ENCODE measurements around the gene POLG2.
"Not testable (repeated sequence)": the region's sequence is repeated elsewhere in the genome, so short reads cannot be mapped to it uniquely, and the experiment has no call there.

POLG2 gene

GRCh38 chr17:64437944-64438525 is 58.8 kb downstream of the POLG2 start:
- Histone ChIP-seq H3K27me3 (ENCODE audit: insufficient read depth, insufficient read length) (no peaks in the 10 kb centered on the region), H3K36me3 (ENCODE audit: insufficient read depth, insufficient read length, low read length) (no peaks in the 10 kb centered on the region), H3K4me1 (ENCODE audit: insufficient read depth, insufficient read length) (no peaks in the 10 kb centered on the region), H3K9ac (ENCODE audit: insufficient read length, low read depth) (no peak overlapping the region), H3K4me3 (ENCODE audit: insufficient read length, low read depth) (no peak overlapping the region), H3K9me3 (ENCODE audit: insufficient read depth, low read length) (peaks cover 53% of the 10 kb centered on the region)
- no peak for DNase-seq (ENCODE audit: low read depth, low spot score)
- no peak for TF ChIP-seq ZNF274 (IDR thresholded peaks at IDR 0.05; ENCODE audit: low read depth, low read length)

DNA sequence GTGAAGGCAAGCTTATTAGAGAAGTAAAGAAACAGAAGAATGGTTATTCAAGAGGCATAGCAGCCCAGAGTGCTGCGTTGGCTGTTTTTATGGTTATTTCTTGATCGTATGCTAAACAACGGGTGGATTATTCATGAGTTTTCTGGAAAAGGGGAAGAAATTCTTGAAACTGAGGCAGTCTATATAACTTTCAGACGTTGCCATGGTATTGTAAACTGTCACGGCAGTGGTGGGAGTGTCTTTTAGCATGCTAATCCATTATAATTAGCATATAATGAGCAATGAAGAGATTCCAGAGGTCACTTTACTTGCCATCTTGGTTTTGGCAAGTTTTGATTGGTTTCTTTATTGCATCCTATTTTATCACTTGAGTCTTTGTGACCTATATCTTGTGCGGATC is 65.3 kb downstream of the POLG2 start:
- Histone ChIP-seq H3K4me3 (ENCODE audit: insufficient read length, low read depth) (no peak overlapping the region), H3K4me1 (ENCODE audit: insufficient read depth, insufficient read length) (no peaks in the 10 kb centered on the region), H3K9me3 (ENCODE audit: insufficient read depth, low read length) (peaks cover 33% of the 10 kb centered on the region), H3K36me3 (ENCODE audit: insufficient read depth, insufficient read length, low read length) (no peaks in the 10 kb centered on the region), H3K27me3 (ENCODE audit: insufficient read depth, insufficient read length) (no peaks in the 10 kb centered on the region), H3K9ac (ENCODE audit: insufficient read length, low read depth) (no peak overlapping the region)
- DNase-seq (ENCODE audit: low read depth, low spot score) = no peak
- TF ChIP-seq SUZ12 (IDR thresholded peaks at IDR 0.05; ENCODE audit: extremely low read depth, insufficient read depth, insufficient read length) = no peak
- TF ChIP-seq YY1 (IDR thresholded peaks at IDR 0.05; ENCODE audit: insufficient read depth, insufficient read length) = no peak
- no peak for TF ChIP-seq ZNF274 (IDR thresholded peaks at IDR 0.05; ENCODE audit: low read depth, low read length)

DNA sequence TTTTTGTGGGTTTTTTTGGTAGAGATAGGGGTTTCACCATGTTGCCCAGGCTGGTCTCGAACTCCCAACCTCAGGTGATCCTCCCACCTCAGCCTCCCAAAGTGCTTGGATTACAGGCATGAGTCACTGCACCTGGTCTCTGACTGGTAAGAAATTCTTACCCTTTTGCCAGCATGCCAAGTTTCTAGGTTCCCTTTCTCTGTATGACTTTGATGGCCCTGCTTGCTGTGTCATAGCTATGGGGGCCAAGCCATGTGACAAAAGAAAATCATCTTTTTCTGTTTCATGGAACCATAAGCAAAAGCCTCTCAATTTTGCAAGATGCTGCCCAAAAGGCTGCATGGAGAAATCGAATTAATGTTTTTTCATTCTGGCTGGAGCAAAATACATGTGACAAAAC is 66.8 kb downstream of the POLG2 start:
- not testable (repeated sequence) for H3K4me3 ChIP-seq (ENCODE audit: insufficient read length, low read depth); H3K36me3 ChIP-seq (ENCODE audit: insufficient read depth, insufficient read length, low read length); DNase-seq (ENCODE audit: low read depth, low spot score); H3K9ac ChIP-seq (ENCODE audit: insufficient read length, low read depth); H3K27me3 ChIP-seq (ENCODE audit: insufficient read depth, insufficient read length); H3K4me1 ChIP-seq (ENCODE audit: insufficient read depth, insufficient read length)
- peaks cover 35% of the 10 kb centered on the region for H3K9me3 ChIP-seq (ENCODE audit: insufficient read depth, low read length)

DNA sequence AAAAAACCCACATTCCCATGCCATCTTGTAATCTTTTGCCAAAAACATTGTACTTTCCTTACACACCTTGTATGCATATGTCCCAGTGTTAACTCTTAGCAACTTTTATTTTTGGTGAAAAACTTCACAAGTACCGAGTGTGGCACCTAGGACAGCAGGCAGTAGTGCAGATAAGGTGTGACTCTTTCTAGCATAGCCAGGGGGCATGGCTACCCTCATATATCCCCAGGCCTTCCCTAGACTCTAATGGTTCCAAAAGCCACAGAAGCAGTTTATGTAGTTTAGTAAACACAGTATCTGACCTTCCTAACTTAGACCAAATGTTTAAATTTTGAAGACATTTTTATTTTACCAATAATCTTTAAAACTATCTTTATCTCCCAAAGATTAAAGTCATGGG is 68.4 kb downstream of the POLG2 start:
- Histone ChIP-seq H3K9me3 (ENCODE audit: insufficient read depth, low read length) (peaks cover 29% of the 10 kb centered on the region), H3K9ac (ENCODE audit: insufficient read length, low read depth) (no peak overlapping the region), H3K36me3 (ENCODE audit: insufficient read depth, insufficient read length, low read length) (no peaks in the 10 kb centered on the region), H3K4me1 (ENCODE audit: insufficient read depth, insufficient read length) (no peaks in the 10 kb centered on the region), H3K27me3 (ENCODE audit: insufficient read depth, insufficient read length) (no peaks in the 10 kb centered on the region), H3K4me3 (ENCODE audit: insufficient read length, low read depth) (no peak overlapping the region)
- DNase-seq (ENCODE audit: low read depth, low spot score) = no peak
- no peak for TF ChIP-seq YY1 (IDR thresholded peaks at IDR 0.05; ENCODE audit: insufficient read depth, insufficient read length)
- TF ChIP-seq ZNF274 (IDR thresholded peaks at IDR 0.05; ENCODE audit: low read depth, low read length) = no peak
- TF ChIP-seq SUZ12 (IDR thresholded peaks at IDR 0.05; ENCODE audit: extremely low read depth, insufficient read depth, insufficient read length) = no peak

All from NT2/D1 (cell line).